A549 (cell line): ENCODE measurements around the gene CNGA1.

Source experiments
- CHD2 ChIP-seq: fragments of 150-350 bp; IDR thresholded peaks from 2 replicates; pipeline ENCODE4 v1.6.1; 2014; ENCODE audit warnings: low read length; ENCODE audit not compliant: partially characterized antibody
- CHD4 ChIP-seq: fragments of 200-600 bp; sonication (generic); IDR thresholded peaks from 2 replicates; pipeline ENCODE4 v1.6.1; 2016; ENCODE audit warnings: antibody characterized with exemption, mild to moderate bottlenecking, borderline replicate concordance
- CTCF ChIP-seq: fragments of >200 bp; sonication (Bioruptor Twin); formaldehyde crosslinking; IDR thresholded peaks from 3 replicates; pipeline ENCODE4 v1.5.1; 2016
- EP300 ChIP-seq, 2 experiments: fragments of >200 bp; sonication (Bioruptor Twin); formaldehyde crosslinking; IDR thresholded peaks; 2 replicates in 1 of 2; 3 replicates in 1 of 2; pipeline ENCODE4 v1.6.1; 2016 to 2017
- HMGXB4 ChIP-seq: fragments of 250-450 bp; sonication (Bioruptor Pico); IDR thresholded peaks from 2 replicates; pipeline ENCODE4 v1.5.0; 2021; ENCODE audit warnings: mild to moderate bottlenecking, moderate library complexity, borderline replicate concordance
- HOXA7 ChIP-seq: fragments of 250-450 bp; sonication (Bioruptor Pico); IDR thresholded peaks from 2 replicates; pipeline ENCODE4 v1.5.0; 2020; ENCODE audit warnings: mild to moderate bottlenecking, moderate library complexity
- JUN ChIP-seq, 2 experiments: fragments of >200 bp; sonication (Bioruptor Twin); formaldehyde crosslinking; IDR thresholded peaks; 2 replicates in 1 of 2; 3 replicates in 1 of 2; pipeline ENCODE4 v1.6.1; 2016 to 2017
- MAX ChIP-seq: IDR thresholded peaks from 2 replicates; pipeline ENCODE4 v1.6.1; 2012
- PBX3 ChIP-seq: IDR thresholded peaks from 2 replicates; pipeline ENCODE4 v1.6.1; 2012
- POLR2AphosphoS2 ChIP-seq: conservative IDR thresholded peaks from 2 replicates; pipeline ENCODE4 v1.6.1; 2012; ENCODE audit warnings: low read length, improper control_type of control experiment, inconsistent platforms
- RAD21 ChIP-seq, 2 experiments: fragments of >200 bp in 1 of 2; sonication (Bioruptor Twin) in 1 of 2; formaldehyde crosslinking in 1 of 2; IDR thresholded peaks in 1 of 2; conservative IDR thresholded peaks in 1 of 2; 2 replicates in 1 of 2; 3 replicates in 1 of 2; pipeline ENCODE4 v1.6.1; 2012 to 2018; ENCODE audit warnings: inconsistent platforms in 1 of 2
- RFX5 ChIP-seq: fragments of 450-650 bp; IDR thresholded peaks from 2 replicates; pipeline ENCODE4 v1.7.1; 2014; ENCODE audit warnings: antibody characterized with exemption, mild to moderate bottlenecking, moderate library complexity
- SMC3 ChIP-seq: fragments of >200 bp; sonication (Bioruptor Twin); formaldehyde crosslinking; IDR thresholded peaks from 3 replicates; pipeline ENCODE4 v1.6.1; 2018; ENCODE audit warnings: inconsistent platforms
- ZSCAN20 ChIP-seq: fragments of 250-450 bp; sonication (Bioruptor Pico); IDR thresholded peaks from 2 replicates; pipeline ENCODE4 v1.8.0; 2022; ENCODE audit warnings: mild to moderate bottlenecking, moderate library complexity

- no peak for TF ChIP-seq PBX3
- no peak for TF ChIP-seq CTCF
- no peak for TF ChIP-seq HOXA7 (CRISPR knock-in tag)
- TF ChIP-seq EP300 (IDR thresholded peaks at IDR 0.05) = no peak
- no peak for TF ChIP-seq ZSCAN20 (CRISPR knock-in tag)
- no peak for TF ChIP-seq POLR2AphosphoS2
- no peak for TF ChIP-seq HMGXB4
- no peak for TF ChIP-seq RFX5
- no peak for TF ChIP-seq RAD21 (conservative IDR thresholded peaks at IDR 0.05 in 1 of 2, IDR thresholded peaks at IDR 0.05 in 1 of 2)
- TF ChIP-seq MAX = no peak
- TF ChIP-seq JUN (IDR thresholded peaks at IDR 0.05) = no peak
- TF ChIP-seq CHD2 = no peak
- TF ChIP-seq CHD4 = no peak
- no peak for TF ChIP-seq SMC3
Measured at GRCh38 chr4:48031802-48032525, 15.5 kb upstream of the CNGA1 start.
